Measurements from ENCODE around the gene FBXO34. TPM values are rescaled to one million over a fixed set of nuclear protein-coding genes. Genes with fewer than 3 reads are reported as not detected.

Gene FBXO34
- total RNA-seq, 2 experiments from 2014 or later: 26.3 to 28.8 TPM

DNA sequence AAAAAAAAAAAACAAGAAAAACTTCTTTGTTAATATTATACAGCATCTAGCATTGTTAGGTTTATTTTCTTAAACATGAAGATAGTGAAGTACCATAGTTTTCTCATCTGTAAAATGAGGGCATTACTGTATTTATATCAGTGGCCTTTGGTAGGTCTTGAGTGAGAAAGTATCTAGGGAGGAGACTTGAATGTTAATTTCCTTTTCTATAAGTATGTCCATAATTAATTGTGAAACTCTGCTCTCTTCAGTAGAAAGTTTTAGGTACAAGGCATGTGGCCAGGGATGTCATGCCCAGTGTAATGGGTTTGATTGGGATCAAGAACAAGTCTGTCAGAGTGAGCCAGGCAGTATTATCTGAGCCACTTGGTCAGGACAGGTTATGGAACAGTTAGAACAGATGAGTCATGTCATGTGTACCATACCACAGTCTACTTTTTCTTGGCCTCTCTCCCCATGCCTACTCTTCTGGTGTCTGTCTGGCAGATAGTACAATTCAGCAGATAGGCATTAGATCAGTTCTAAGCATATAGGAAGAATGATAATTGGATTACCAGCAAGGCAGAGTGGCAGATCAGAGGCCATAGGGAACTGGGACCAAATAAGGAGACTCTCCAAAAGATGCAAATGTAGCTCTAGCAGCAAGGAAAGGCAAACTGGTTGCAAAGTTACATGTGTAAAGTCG lies 30.4 kb downstream of the FBXO34 start:
- no peak overlapping the region for H3K4me2 ChIP-seq (ENCODE audit: low read length)
- peaks cover 21% of the 10 kb centered on the region for H3K36me3 ChIP-seq (ENCODE audit: insufficient read depth, low read length)
- intact Hi-C loops (cut with micrococcal nuclease; ENCODE audit: unreplicated experiment): no loop called here
- CTCF ChIA-PET (ENCODE audit: unreplicated experiment): no interaction called here
- no peaks in the 10 kb centered on the region for H3K9me3 ChIP-seq (ENCODE audit: low read length)
- H3K4me3 ChIP-seq (ENCODE audit: low read depth, low read length, poor library complexity, severe bottlenecking): no peak overlapping the region
- no peak overlapping the region for H3K27ac ChIP-seq (ENCODE audit: low read depth, low read length, poor library complexity, severe bottlenecking)
- TF ChIP-seq EZH2phosphoT487 (IDR thresholded peaks at IDR 0.05; ENCODE audit: borderline replicate concordance, low read depth, low read length): no peak
- TF ChIP-seq, protein P1, sequence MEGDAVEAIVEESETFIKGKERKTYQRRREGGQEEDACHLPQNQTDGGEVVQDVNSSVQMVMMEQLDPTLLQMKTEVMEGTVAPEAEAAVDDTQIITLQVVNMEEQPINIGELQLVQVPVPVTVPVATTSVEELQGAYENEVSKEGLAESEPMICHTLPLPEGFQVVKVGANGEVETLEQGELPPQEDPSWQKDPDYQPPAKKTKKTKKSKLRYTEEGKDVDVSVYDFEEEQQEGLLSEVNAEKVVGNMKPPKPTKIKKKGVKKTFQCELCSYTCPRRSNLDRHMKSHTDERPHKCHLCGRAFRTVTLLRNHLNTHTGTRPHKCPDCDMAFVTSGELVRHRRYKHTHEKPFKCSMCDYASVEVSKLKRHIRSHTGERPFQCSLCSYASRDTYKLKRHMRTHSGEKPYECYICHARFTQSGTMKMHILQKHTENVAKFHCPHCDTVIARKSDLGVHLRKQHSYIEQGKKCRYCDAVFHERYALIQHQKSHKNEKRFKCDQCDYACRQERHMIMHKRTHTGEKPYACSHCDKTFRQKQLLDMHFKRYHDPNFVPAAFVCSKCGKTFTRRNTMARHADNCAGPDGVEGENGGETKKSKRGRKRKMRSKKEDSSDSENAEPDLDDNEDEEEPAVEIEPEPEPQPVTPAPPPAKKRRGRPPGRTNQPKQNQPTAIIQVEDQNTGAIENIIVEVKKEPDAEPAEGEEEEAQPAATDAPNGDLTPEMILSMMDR (conservative IDR thresholded peaks at IDR 0.05; ENCODE audit: low read length): no peak
- DNase-seq (ENCODE audit: low spot score): no peak
- peaks cover 35% of the 10 kb centered on the region for H3K79me2 ChIP-seq (ENCODE audit: insufficient read depth, low read depth, low read length)
- H2AFZ ChIP-seq (ENCODE audit: low read length): no peak overlapping the region
- peaks cover 30% of the 10 kb centered on the region for H3K4me1 ChIP-seq (ENCODE audit: insufficient read depth, low read length, poor library complexity, severe bottlenecking)
- H3K9me2 ChIP-seq (ENCODE audit: insufficient read depth, low read length): no peaks in the 10 kb centered on the region
- peaks cover 7% of the 10 kb centered on the region; the same call in 1 of the 2 replicates for H4K20me1 ChIP-seq (ENCODE audit: insufficient read depth, low read length)
- no TSS peak for BruUV-seq (replicated peaks)
- POLR2A ChIA-PET: interaction anchor here (0.7 kb wide), 2 partner anchors 32 to 384 kb away, joined by 3 to 4 read pairs; no protein-coding TSS in a partner anchor

DNA sequence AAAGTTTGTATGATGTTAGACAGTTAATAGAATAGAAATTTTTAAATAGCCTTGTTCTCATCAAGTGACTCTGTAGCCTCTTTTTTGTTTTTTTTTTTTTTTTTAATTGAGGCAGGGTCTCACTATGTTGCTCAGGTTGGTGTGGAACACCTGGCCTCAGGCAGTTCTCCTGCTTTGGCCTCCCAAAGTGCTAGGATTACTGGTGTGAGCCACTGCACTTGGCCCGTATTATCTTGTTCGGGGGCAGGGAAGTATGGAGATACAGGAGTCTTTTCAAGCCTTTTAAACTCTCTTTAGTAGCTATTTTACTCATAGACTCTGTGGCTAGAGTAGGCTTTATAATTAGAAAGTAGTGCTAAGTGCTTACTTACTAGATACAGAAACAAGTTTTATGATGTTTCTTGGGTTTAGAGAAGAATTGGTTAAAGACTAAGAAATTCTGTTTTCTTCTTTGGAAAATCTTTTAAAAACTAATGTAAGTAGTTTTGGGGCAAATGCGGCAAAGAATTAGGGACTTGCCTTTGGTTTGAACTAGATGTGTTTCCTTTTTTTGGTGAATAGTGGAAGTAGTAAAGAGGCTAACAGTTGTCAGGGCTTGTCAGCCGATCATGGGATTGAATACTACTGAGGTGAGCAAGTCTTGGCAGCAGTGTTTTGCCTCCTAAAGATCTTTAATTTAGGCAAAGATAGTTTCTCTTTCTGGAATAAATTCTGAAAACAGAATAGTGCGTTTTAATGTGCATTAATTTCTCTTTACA lies 31.3 kb downstream of the FBXO34 start:
- Histone ChIP-seq H2AFZ (ENCODE audit: low read length) (no peak overlapping the region), H3K9me3 (ENCODE audit: low read length) (no peaks in the 10 kb centered on the region), H3K9me2 (ENCODE audit: insufficient read depth, low read length) (no peaks in the 10 kb centered on the region), H3K79me2 (ENCODE audit: insufficient read depth, low read depth, low read length) (peaks cover 25% of the 10 kb centered on the region), H3K4me2 (ENCODE audit: low read length) (peak overlapping the region; percentile 40), H3K36me3 (ENCODE audit: insufficient read depth, low read length) (peaks cover 14% of the 10 kb centered on the region), H3K27ac (ENCODE audit: low read depth, low read length, poor library complexity, severe bottlenecking) (peak overlapping the region; percentile 21), H3K4me3 (ENCODE audit: low read depth, low read length, poor library complexity, severe bottlenecking) (no peak overlapping the region), H3K4me1 (ENCODE audit: insufficient read depth, low read length, poor library complexity, severe bottlenecking) (peaks cover 30% of the 10 kb centered on the region), H4K20me1 (ENCODE audit: insufficient read depth, low read length) (peaks cover 3% of the 10 kb centered on the region; the same call in 1 of the 2 replicates)
- POLR2A ChIA-PET: interaction anchor here (0.7 to 1.3 kb wide), 4 partner anchors 11 to 385 kb away, joined by 3 to 4 read pairs (median 4); no protein-coding TSS in a partner anchor
- DNase-seq (ENCODE audit: low spot score): no peak
- CTCF ChIA-PET (ENCODE audit: unreplicated experiment): interaction anchor here (1.3 kb wide), 1 partner anchor 19 kb away, joined by 3 read pairs; no protein-coding TSS in a partner anchor
- no peak for TF ChIP-seq EZH2phosphoT487 (IDR thresholded peaks at IDR 0.05; ENCODE audit: borderline replicate concordance, low read depth, low read length)
- TF ChIP-seq, protein P1 (conservative IDR thresholded peaks at IDR 0.05; ENCODE audit: low read length): no peak
- no TSS peak for BruUV-seq (replicated peaks)
- intact Hi-C loops (cut with micrococcal nuclease; ENCODE audit: unreplicated experiment): loop anchor here (1.0 kb wide), 1 partner anchor 31 kb away; the partner anchor contains the start of gene FBXO34
